Activated CD8-positive, alpha-beta memory T cell treated with anti-CD3 and anti-CD28 coated beads, Interleukin-2, amount 50 U/mL, for 24 hours (primary cell): ENCODE results near the gene ASTL.

Source experiments
- DNase-seq: peaks from one replicate; pipeline ENCODE4 v3.0.0-alpha.2; 2020; ENCODE audit errors: extremely low read depth

ASTL gene

GRCh38 chr2:96083064-96083939 is 55.0 kb downstream of the ASTL start:
- DNase-seq, result no peak

GRCh38 chr2:96082211-96083063 is 55.9 kb downstream of the ASTL start:
- no peak for DNase-seq

GRCh38 chr2:96081042-96081441 is 57.3 kb downstream of the ASTL start:
- no peak for DNase-seq

- DNase-seq, result no peak
Observed at GRCh38 chr2:96075199-96075771, 63.0 kb downstream of the ASTL start.

GRCh38 chr2:96074156-96074555 is 64.1 kb downstream of the ASTL start:
- no peak for DNase-seq

GRCh38 chr2:96073170-96073775 is 65.0 kb downstream of the ASTL start:
- DNase-seq, result no peak
